ENCODE data around the gene CHCHD1. TPM values are rescaled to one million over a fixed set of nuclear protein-coding genes. Genes with fewer than 3 reads are reported as not detected.
A peak's percentile ranks its signal among the peaks of the same experiment; 100 is the strongest.
"Not testable (repeated sequence)": the region's sequence is repeated elsewhere in the genome, so short reads cannot be mapped to it uniquely, and the experiment has no call there.

CHCHD1 gene
- total RNA-seq, 4 donors from 2014 or later: 12.7 to 26.0 (median 22.5) TPM

GRCh38 chr10:73789659-73790055, 7.8 kb downstream of the CHCHD1 start:
- DNase-seq (ENCODE audit: low spot score in 2 of 2): no peak
- H3K27me3 ChIP-seq: no peaks in the 10 kb centered on the region
- H3K36me3 ChIP-seq: peaks cover 61% of the 10 kb centered on the region
- no peak overlapping the region for H3K4me3 ChIP-seq
- TF ChIP-seq EP300 (IDR thresholded peaks at IDR 0.05): no peak
- TF ChIP-seq CTCF (IDR thresholded peaks at IDR 0.05): no peak
- no peak for TF ChIP-seq POLR2A (IDR thresholded peaks at IDR 0.05)
- TF ChIP-seq POLR2AphosphoS5 (IDR thresholded peaks at IDR 0.05): no peak
- H3K9me3 ChIP-seq: no peaks in the 10 kb centered on the region
- WGBS: 90% methylated on average over 10 of the region's 10 CpGs
- peaks cover 36% of the 10 kb centered on the region for H3K4me1 ChIP-seq
- no peak overlapping the region for H3K27ac ChIP-seq

- H3K36me3 ChIP-seq: peaks cover 75% of the 10 kb centered on the region
- TF ChIP-seq POLR2A (IDR thresholded peaks at IDR 0.05) (no peak), EP300 (IDR thresholded peaks at IDR 0.05) (no peak), POLR2AphosphoS5 (IDR thresholded peaks at IDR 0.05) (no peak), CTCF (IDR thresholded peaks at IDR 0.05) (no peak)
- H3K9me3 ChIP-seq: no peaks in the 10 kb centered on the region
- no peak overlapping the region for H3K27ac ChIP-seq
- H3K27me3 ChIP-seq: no peaks in the 10 kb centered on the region
- no peak for DNase-seq (ENCODE audit: low spot score in 2 of 2)
- H3K4me1 ChIP-seq: peaks cover 32% of the 10 kb centered on the region
- 90% methylated on average over 18 of the region's 22 CpGs for WGBS
- no peak overlapping the region for H3K4me3 ChIP-seq
Measured at GRCh38 chr10:73790886-73791625, 9.2 kb downstream of the CHCHD1 start.

DNA sequence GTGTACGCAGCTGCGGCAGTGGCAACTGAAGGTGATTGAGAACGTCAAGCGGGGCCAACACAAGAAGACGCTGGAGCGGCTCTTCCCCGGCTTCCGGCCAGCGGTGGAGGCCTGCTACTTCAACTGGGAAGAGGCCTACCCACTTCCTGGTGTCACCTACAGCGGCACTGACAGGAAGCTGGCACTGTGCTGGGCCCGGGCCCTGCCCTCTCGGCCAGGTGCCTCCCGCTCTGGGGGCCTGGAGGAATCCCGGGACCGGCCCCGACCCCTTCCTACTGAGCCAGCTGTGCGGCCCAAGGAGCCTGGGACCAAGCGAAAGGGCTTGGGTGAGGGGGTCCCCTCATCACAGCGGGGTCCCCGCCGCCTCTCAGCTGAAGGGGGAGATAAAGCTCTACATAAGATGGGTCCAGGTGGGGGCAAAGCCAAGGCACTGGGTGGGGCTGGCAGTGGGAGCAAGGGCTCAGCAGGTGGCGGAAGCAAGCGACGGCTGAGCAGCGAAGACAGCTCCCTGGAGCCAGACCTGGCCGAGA, 10.1 kb downstream of the CHCHD1 start:
- Histone ChIP-seq H3K27me3 (no peaks in the 10 kb centered on the region), H3K4me3 (no peak overlapping the region), H3K4me1 (peaks cover 23% of the 10 kb centered on the region), H3K36me3 (peaks cover 84% of the 10 kb centered on the region), H3K27ac (no peak overlapping the region), H3K9me3 (no peaks in the 10 kb centered on the region)
- DNase-seq (ENCODE audit: low spot score in 2 of 2): no peak
- no peak for TF ChIP-seq POLR2AphosphoS5 (IDR thresholded peaks at IDR 0.05)
- TF ChIP-seq CTCF (IDR thresholded peaks at IDR 0.05): no peak
- TF ChIP-seq POLR2A (IDR thresholded peaks at IDR 0.05): no peak
- TF ChIP-seq EP300 (IDR thresholded peaks at IDR 0.05): no peak
- WGBS: 94% methylated on average over 24 of the region's 26 CpGs

DNA sequence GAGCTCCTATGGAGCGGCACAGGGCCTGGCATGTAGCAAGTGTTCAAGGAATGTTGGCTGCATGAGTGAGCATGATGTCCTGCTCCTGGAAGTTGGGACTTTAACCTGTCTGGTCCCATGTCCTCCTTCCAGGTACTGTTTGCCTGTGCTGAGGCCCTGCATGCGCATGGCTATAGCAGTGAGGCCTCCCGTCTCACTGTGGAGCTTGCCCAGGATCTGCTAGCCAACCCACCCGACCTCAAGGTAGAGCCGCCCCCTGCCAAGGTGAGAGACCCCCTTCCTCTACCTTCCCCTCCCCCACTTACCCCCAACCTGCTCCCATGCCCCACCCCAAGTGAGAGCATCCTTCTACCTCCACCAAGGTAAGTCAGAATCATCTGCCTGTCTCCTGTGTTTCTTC, 11.6 kb downstream of the CHCHD1 start:
- 96% methylated on average over 5 of the region's 5 CpGs for WGBS
- Histone ChIP-seq H3K4me3 (no peak overlapping the region), H3K27me3 (no peaks in the 10 kb centered on the region), H3K36me3 (peaks cover 99% of the 10 kb centered on the region), H3K27ac (no peak overlapping the region), H3K9me3 (no peaks in the 10 kb centered on the region), H3K4me1 (peaks cover 8% of the 10 kb centered on the region)
- no peak for DNase-seq (ENCODE audit: low spot score in 2 of 2)
- TF ChIP-seq POLR2A (IDR thresholded peaks at IDR 0.05) (no peak), POLR2AphosphoS5 (IDR thresholded peaks at IDR 0.05) (no peak), EP300 (IDR thresholded peaks at IDR 0.05) (no peak), CTCF (IDR thresholded peaks at IDR 0.05) (no peak)

DNA sequence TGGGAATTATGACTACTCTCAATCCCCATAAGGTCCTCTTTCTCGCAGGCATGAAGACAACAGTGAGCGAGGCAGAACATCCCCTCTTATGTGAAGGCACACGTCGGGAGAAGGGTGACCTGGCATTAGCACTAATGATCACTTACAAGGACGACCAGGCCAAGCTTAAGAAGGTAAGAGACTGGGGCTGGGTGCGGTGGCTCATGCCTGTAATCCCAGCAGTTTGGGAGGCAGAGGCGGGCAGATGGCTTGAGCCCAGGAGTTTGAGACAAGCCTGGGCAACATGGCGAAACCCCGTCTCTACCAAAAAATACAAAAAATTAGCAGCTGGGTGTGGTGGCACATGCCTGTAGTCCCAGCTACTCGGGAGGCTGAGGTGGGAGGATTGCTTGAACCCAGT, 13.6 kb downstream of the CHCHD1 start:
- 87% methylated on average over 10 of the region's 10 CpGs for WGBS
- DNase-seq (ENCODE audit: low spot score in 2 of 2): peak in 1 of 2 donors; percentile 50
- peaks cover 100% of the 10 kb centered on the region for H3K36me3 ChIP-seq

DNA sequence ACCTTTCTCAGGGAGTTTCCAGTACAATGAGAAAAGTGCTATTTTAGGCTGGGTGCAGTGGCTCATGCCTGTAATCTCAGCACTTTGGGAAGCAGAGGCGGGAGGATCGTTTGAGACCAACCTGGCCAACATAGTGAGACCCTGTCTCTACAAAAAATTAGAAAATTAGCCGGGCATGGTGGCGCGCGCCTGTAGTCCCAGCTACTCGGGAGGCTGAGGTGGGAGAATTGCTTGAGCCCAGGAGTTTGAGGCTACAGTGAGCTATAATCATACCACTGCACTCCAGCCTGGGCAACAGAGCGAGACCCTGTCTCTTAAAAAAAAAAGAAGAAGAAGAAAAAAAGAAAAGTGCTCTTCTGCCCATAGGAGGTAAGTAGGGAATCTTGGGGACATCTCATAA, 14.2 kb downstream of the CHCHD1 start:
- not testable (repeated sequence) for H3K27ac ChIP-seq; H3K27me3 ChIP-seq; H3K4me3 ChIP-seq; H3K9me3 ChIP-seq; H3K4me1 ChIP-seq; DNase-seq (ENCODE audit: low spot score in 2 of 2)
- peaks cover 100% of the 10 kb centered on the region for H3K36me3 ChIP-seq
- 94% methylated on average over 8 of the region's 8 CpGs for WGBS

More for the DNA sequence above, 13.6 kb downstream of the CHCHD1 start:
- not testable (repeated sequence) for H3K27me3 ChIP-seq, H3K27ac ChIP-seq, H3K4me3 ChIP-seq, H3K9me3 ChIP-seq, H3K4me1 ChIP-seq

Data from suprapubic skin (tissue), 4 donors.